Epithelial cell of prostate (primary cell): ENCODE data around the gene RAB11FIP4.

Experiments
- DNase-seq: peaks from one replicate; pipeline ENCODE4 v3.0.0-alpha.2; 2011; ENCODE audit warnings: low read depth, low spot score
- H3K27ac ChIP-seq: fragments of 450-650 bp; 2 replicates; pipeline ENCODE4 v1.5.1; 2017; ENCODE audit warnings: mild to moderate bottlenecking

The RAB11FIP4 gene

DNA sequence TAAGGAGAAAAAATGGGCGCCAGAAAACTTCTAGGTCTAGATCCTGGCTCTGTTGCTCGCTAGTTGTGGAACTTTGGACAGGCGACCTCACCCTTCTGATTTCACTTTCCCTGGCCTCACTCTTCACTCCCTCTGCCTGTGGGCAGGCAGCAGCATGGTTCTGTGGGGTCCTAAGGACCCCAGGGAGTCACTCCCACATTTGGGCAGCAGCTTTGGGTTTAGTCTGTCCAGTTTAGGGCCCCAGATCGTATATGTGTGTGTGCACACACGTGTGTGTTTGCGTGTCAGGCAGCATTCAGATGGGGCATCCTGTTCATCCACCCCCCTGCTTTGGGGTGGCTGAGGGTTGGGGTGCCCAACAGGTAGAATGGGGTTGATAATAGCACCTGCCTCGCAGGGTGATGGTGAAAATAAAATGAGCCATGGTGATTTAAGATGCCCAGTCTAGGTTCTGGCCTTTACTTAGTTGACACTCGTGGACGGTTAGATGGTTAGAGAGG is 102.2 kb downstream of the RAB11FIP4 start:
- DNase-seq: no peak
- peak overlapping the region; percentile 82 for H3K27ac ChIP-seq

DNA sequence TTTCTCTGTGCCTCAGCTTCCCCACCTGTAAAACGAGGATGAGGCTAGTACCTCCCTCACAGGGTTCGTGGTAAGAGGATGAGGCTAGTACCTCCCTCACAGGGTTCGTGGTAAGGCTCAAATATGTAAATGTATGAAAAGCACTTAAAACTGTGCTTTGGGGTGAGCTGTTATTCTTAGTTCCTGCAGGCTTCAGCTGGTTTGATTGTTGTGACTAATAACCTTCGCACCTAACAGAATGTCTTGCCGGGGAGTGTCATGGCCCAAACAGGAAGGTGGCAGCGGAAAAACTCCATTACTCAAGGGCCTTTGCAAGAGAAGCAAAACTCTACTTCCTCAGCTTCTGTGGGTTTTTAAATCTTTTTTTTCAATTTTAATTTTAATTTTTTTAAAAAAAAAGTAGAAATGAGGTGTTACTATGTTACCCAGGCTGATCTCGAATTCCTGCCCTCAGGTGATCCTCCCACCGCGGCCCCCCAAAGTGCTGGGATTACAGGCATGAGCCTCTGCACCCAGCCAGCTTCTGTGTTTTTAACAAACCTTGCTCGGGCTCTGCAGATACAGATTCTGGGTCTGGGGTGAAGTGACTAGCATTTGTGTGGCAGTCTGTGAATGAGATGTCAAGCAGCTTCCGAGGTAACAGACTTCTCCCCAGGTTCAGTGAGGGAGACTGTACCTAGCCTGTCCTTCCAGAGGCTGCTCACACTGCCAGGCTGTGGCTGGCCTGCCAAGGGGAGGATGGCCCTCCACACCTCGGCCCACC is 103.0 kb downstream of the RAB11FIP4 start:
- DNase-seq: no peak
- H3K27ac ChIP-seq: peak overlapping the region; percentile 82

DNA sequence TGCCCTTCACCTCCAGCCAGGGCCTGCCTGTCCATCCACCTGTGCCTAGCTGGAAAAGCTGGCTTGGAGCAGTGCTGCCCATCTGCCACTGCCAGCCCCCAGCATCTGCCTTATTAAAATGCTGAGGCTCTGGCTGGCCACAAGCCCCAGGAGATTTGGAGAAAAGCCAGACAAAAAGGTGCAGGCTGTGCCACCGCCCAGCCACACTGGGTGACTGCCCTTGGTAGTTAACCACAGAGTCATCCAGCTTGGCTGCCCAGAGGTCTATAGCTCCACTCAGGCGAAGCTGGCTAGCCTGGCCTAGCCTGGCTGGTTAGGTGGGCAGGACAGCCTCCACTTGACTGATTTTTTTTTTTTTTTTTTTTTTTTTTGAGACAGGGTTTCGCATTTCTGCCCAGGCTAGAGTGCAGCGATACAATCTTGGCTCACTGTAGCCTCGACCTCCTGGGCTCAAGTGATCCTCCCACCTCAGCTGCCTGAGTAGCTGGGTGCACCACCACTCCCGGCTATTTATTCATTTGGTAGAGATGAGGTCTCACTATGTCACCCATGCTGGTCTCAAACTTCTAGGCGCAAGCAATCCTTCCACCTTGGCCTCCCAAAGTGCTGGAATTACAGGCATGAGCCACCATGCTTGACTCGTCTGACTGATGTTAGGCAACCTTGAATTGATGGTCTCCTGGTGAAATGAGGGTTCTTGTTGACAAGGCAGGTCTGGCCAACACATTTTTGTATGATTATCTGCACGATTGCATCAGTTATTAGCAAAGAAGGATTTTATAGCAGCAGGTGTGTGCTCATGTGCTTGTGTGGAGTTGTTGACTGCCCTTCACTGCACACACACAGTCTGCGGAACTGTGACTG is 103.8 kb downstream of the RAB11FIP4 start:
- peak overlapping the region; percentile 82 for H3K27ac ChIP-seq
- no peak for DNase-seq

GRCh38 chr17:31496097-31496496 is 104.6 kb downstream of the RAB11FIP4 start:
- DNase-seq: no peak

DNA sequence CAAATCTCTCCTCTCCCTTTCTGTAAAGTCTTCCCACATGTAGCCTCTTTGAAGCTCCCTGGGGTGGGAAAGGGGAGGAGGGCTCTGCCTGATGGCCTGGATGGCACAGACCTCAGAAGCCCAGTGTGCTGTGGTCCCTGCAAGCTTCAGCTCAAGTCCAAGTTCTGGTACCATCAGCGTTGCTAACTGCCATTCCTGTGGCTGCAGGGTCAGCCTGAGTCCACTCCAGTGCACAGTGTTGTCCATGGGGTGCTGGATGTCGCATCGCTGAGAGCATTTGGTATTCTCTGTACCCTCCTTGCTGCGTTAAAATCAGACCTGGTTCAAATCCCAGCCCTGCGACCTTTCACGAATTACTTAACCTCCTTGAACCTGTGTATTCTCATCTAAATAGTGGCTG is 105.1 kb downstream of the RAB11FIP4 start:
- no peak for DNase-seq
- H3K27ac ChIP-seq: no peak overlapping the region

More at GRCh38 chr17:31496097-31496496, 104.6 kb downstream of the RAB11FIP4 start:
- no peak overlapping the region for H3K27ac ChIP-seq

DNA sequence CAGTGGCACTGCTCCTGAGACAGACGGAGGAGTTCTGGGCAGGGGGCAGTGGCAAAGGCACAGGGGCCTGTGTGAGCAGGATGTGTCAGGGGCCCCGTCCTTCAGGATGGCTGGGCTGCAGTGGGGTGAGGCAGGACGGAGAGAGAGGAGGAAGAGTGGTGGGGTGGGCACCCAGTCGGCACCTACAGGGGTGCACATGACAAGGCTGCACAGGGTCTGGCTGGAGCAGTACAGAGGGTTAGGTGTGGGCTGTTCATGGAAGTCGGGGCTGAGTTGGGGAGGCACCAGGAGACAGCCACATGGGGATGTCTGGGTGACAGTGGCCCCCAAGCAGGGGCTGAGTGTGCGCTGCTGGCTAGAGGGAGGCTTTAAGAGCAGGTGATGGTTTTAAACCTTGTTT is 106.0 kb downstream of the RAB11FIP4 start:
- H3K27ac ChIP-seq: no peak overlapping the region
- no peak for DNase-seq

DNA sequence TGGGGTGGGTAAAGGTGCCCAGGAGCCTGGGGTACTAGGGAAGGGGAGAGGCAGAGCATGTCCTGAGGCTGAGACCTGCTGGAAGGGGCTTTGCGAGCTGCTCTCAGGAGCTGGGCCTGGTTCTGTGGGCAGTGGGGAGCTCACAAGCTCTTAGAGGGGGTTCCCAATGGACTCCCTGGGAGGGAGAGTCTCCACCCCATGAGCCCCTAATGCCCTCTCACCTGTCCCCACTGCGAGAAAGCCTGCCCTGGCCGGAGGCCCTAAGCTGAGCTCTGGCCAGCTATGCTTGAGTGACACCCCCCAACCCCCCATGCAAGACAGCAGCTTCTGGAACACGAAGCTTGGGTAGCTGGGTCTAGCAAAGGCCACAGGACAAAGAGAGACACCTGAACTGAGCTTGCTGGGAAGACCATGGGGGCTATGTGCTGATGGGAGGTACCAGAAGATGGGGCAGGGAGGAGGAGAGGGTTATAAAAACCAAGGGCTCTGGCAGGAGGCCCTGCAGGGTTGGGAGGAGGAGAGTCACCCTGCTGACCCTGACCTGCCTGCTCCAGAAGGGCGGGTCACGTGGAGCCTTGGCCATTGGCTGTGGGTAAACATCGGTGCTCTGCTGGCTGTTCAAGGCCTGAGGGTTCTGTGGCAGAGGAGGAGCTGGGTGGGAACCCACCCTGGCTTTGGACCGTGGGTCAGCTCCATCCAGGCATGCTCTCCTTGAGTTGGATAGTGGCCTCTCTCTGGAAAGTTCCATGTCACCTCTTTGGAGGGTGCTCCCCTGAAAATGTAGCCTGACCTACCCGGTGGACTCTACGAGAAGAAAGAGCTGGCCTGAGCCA is 106.7 kb downstream of the RAB11FIP4 start:
- H3K27ac ChIP-seq: no peak overlapping the region

GRCh38 chr17:31499771-31500554 is 108.5 kb downstream of the RAB11FIP4 start:
- no peak overlapping the region for H3K27ac ChIP-seq
- DNase-seq: no peak

More for the DNA sequence above, 106.7 kb downstream of the RAB11FIP4 start:
- no peak for DNase-seq

- no peak overlapping the region for H3K27ac ChIP-seq
Observed at GRCh38 chr17:31506517-31506916, 115.0 kb downstream of the RAB11FIP4 start.

GRCh38 chr17:31508288-31509094 is 117.0 kb downstream of the RAB11FIP4 start:
- no peak overlapping the region for H3K27ac ChIP-seq
- no peak for DNase-seq

More at GRCh38 chr17:31506517-31506916, 115.0 kb downstream of the RAB11FIP4 start:
- no peak for DNase-seq

- H3K27ac ChIP-seq: no peak overlapping the region
- no peak for DNase-seq
Observed at GRCh38 chr17:31509095-31509804, 117.8 kb downstream of the RAB11FIP4 start.

- H3K27ac ChIP-seq: no peak overlapping the region
- no peak for DNase-seq
Observed at GRCh38 chr17:31509805-31510177, 118.3 kb downstream of the RAB11FIP4 start.

GRCh38 chr17:31510308-31511194 is 119.1 kb downstream of the RAB11FIP4 start:
- no peak for DNase-seq
- no peak overlapping the region for H3K27ac ChIP-seq

- H3K27ac ChIP-seq: no peak overlapping the region
- no peak for DNase-seq
Observed at GRCh38 chr17:31511195-31511578, 119.7 kb downstream of the RAB11FIP4 start.

DNA sequence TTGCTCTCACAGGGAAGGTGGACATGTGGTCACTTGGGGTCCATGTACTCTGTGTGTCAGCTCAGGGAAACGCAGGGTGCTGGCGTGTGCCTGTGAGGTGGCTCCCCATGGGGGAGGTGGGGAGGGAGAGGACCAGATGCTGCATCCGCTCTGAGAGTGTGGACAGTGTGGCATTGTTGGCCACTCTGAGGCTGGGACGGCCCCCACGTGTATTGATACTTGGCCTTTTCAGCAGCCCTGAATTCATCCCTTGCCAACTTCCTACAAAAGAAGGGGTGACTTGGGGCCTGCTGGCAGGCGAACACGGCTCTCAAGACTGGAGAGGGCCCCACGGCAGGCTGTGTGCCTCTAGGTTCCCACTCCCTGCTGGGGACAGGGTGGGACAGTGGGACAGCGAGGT is 120.1 kb downstream of the RAB11FIP4 start:
- DNase-seq: no peak
- H3K27ac ChIP-seq: no peak overlapping the region

GRCh38 chr17:31512104-31512740 is 120.7 kb downstream of the RAB11FIP4 start:
- no peak for DNase-seq
- no peak overlapping the region for H3K27ac ChIP-seq

- H3K27ac ChIP-seq: no peak overlapping the region
- DNase-seq: no peak
Observed at GRCh38 chr17:31512796-31513195, 121.3 kb downstream of the RAB11FIP4 start.
